ENCODE results near the gene PCNP. TPM values are rescaled to one million over a fixed set of nuclear protein-coding genes. Genes with fewer than 3 reads are reported as not detected.

The PCNP gene
- total and polyA plus RNA-seq, 2 donors (not counting 1 experiment from before 2014, with no cell fraction given): 116 to 129 TPM

DNA sequence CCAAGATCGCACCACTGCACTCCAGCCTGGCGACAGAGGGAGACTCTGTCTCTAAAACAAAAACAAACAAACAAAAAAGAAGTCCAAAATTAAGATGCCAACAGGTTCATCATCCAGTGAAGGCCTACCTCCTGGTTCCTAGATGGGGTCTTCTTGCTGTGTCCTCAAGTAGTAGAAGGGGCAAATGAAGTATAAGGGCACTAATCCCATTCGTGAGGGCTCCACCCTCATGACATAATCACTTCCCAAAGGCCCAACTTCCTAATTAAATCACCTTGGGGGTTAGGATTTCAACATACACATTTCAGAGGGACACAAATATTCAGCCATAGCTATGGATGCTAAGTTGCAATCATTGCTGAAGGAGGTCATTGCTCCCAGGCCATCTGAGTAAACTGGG lies 45.8 kb downstream of the PCNP start:
- H3K9me3 ChIP-seq (ENCODE audit: control insufficient read depth, insufficient read depth, low read depth, low read length): no peaks in the 10 kb centered on the region
- no peak overlapping the region for H3K4me2 ChIP-seq (ENCODE audit: extremely low read depth, insufficient read depth, low read length)
- no peaks in the 10 kb centered on the region for H3K79me2 ChIP-seq (ENCODE audit: control insufficient read depth, insufficient read depth, low read length)
- no peak for DNase-seq (ENCODE audit: low read depth in 2 of 2)
- no peaks in the 10 kb centered on the region for H4K20me1 ChIP-seq (ENCODE audit: control insufficient read depth, extremely low read depth, insufficient read depth, low read length)
- no peaks in the 10 kb centered on the region for H3K4me1 ChIP-seq (ENCODE audit: control insufficient read depth, extremely low read depth, insufficient read depth, low read length)
- TF ChIP-seq, protein P1, sequence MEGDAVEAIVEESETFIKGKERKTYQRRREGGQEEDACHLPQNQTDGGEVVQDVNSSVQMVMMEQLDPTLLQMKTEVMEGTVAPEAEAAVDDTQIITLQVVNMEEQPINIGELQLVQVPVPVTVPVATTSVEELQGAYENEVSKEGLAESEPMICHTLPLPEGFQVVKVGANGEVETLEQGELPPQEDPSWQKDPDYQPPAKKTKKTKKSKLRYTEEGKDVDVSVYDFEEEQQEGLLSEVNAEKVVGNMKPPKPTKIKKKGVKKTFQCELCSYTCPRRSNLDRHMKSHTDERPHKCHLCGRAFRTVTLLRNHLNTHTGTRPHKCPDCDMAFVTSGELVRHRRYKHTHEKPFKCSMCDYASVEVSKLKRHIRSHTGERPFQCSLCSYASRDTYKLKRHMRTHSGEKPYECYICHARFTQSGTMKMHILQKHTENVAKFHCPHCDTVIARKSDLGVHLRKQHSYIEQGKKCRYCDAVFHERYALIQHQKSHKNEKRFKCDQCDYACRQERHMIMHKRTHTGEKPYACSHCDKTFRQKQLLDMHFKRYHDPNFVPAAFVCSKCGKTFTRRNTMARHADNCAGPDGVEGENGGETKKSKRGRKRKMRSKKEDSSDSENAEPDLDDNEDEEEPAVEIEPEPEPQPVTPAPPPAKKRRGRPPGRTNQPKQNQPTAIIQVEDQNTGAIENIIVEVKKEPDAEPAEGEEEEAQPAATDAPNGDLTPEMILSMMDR (conservative IDR thresholded peaks at IDR 0.05 in 1 of 2, IDR thresholded peaks at IDR 0.05 in 1 of 2; ENCODE audit: low read depth in 1 of 2, low read length in 2 of 2): no peak
- no peak for TF ChIP-seq EZH2 (IDR thresholded peaks at IDR 0.05; ENCODE audit: low read length, missing control alignments)
- no peak overlapping the region for H3K4me3 ChIP-seq (replicated peaks in 1 of 4; ENCODE audit: control extremely low read depth in 1 of 4, insufficient read depth in 1 of 4, low read depth in 3 of 4, low read length in 4 of 4)
- H3K36me3 ChIP-seq (ENCODE audit: control insufficient read depth, insufficient read depth, low read length): no peaks in the 10 kb centered on the region
- no peak overlapping the region for H3K27ac ChIP-seq (ENCODE audit: insufficient read depth, low read length)
- H3K27me3 ChIP-seq (ENCODE audit: control insufficient read depth, insufficient read depth, low read length): no peaks in the 10 kb centered on the region
- H3K9ac ChIP-seq (ENCODE audit: insufficient read depth, low read length): no peak overlapping the region
- no peak overlapping the region for H2AFZ ChIP-seq (ENCODE audit: low read length)

DNA sequence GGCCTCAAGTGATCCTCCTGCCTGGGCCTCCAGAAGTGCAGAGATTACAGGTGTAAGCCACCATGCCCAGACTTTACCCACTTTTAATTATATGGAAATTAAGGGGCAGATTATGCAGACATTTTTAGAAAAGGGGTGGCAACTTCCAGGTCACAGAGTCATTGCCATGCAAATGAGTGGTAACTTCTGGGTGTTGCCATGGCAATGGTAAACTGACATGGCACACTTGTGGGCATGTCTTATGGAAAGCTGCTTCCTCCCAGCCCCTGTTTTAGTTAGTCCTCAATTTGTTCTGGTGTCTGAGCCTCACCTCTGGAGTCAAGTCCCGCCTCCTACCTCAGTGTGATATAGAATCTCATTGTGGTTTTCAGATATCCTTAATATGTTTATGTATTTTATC lies 49.7 kb downstream of the PCNP start:
- Histone ChIP-seq H3K9ac (ENCODE audit: insufficient read depth, low read length) (no peak overlapping the region), H3K4me1 (ENCODE audit: control insufficient read depth, extremely low read depth, insufficient read depth, low read length) (no peaks in the 10 kb centered on the region), H3K27ac (ENCODE audit: insufficient read depth, low read length) (no peak overlapping the region), H3K4me3 (replicated peaks in 1 of 4; ENCODE audit: control extremely low read depth in 1 of 4, insufficient read depth in 1 of 4, low read depth in 3 of 4, low read length in 4 of 4) (no peak overlapping the region), H2AFZ (ENCODE audit: low read length) (no peak overlapping the region), H3K79me2 (ENCODE audit: control insufficient read depth, insufficient read depth, low read length) (no peaks in the 10 kb centered on the region), H3K27me3 (ENCODE audit: control insufficient read depth, insufficient read depth, low read length) (no peaks in the 10 kb centered on the region), H3K9me3 (ENCODE audit: control insufficient read depth, insufficient read depth, low read depth, low read length) (no peaks in the 10 kb centered on the region), H3K4me2 (ENCODE audit: extremely low read depth, insufficient read depth, low read length) (no peak overlapping the region), H4K20me1 (ENCODE audit: control insufficient read depth, extremely low read depth, insufficient read depth, low read length) (no peaks in the 10 kb centered on the region), H3K36me3 (ENCODE audit: control insufficient read depth, insufficient read depth, low read length) (no peaks in the 10 kb centered on the region)
- TF ChIP-seq, protein P1 (conservative IDR thresholded peaks at IDR 0.05 in 1 of 2, IDR thresholded peaks at IDR 0.05 in 1 of 2; ENCODE audit: low read depth in 1 of 2, low read length in 2 of 2): no peak
- TF ChIP-seq EZH2 (IDR thresholded peaks at IDR 0.05; ENCODE audit: low read length, missing control alignments): no peak
- DNase-seq (ENCODE audit: low read depth in 2 of 2): no peak

DNA sequence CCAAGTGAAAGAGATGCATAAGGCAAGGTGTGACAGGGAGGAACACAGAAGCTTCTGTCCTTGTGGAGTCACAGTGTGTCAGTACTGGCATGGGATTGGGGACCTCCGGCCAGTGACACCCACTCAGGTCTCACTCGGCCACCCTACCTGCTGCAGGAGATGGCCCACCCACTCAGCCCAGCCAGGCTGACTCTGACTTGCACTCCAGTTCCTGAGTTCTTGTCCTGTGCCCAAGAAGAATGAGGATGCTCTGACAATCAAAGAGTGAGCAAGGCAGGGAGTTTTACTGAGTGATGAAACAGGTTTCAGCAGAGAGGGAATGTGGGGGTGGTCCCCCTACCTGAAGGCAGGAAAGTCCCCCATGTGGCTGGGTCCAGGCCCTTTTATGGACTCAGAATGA lies 50.9 kb downstream of the PCNP start:
- no peaks in the 10 kb centered on the region for H3K27me3 ChIP-seq (ENCODE audit: control insufficient read depth, insufficient read depth, low read length)
- no peak overlapping the region for H3K4me3 ChIP-seq (replicated peaks in 1 of 4; ENCODE audit: control extremely low read depth in 1 of 4, insufficient read depth in 1 of 4, low read depth in 3 of 4, low read length in 4 of 4)
- no peak for TF ChIP-seq EZH2 (IDR thresholded peaks at IDR 0.05; ENCODE audit: low read length, missing control alignments)
- TF ChIP-seq, protein P1 (conservative IDR thresholded peaks at IDR 0.05 in 1 of 2, IDR thresholded peaks at IDR 0.05 in 1 of 2; ENCODE audit: low read depth in 1 of 2, low read length in 2 of 2): no peak
- no peak overlapping the region for H3K27ac ChIP-seq (ENCODE audit: insufficient read depth, low read length)
- no peak overlapping the region for H3K4me2 ChIP-seq (ENCODE audit: extremely low read depth, insufficient read depth, low read length)
- no peak overlapping the region for H3K9ac ChIP-seq (ENCODE audit: insufficient read depth, low read length)
- H3K36me3 ChIP-seq (ENCODE audit: control insufficient read depth, insufficient read depth, low read length): no peaks in the 10 kb centered on the region
- no peaks in the 10 kb centered on the region for H3K4me1 ChIP-seq (ENCODE audit: control insufficient read depth, extremely low read depth, insufficient read depth, low read length)
- no peak overlapping the region for H2AFZ ChIP-seq (ENCODE audit: low read length)
- DNase-seq (ENCODE audit: low read depth in 2 of 2): no peak
- no peaks in the 10 kb centered on the region for H3K79me2 ChIP-seq (ENCODE audit: control insufficient read depth, insufficient read depth, low read length)
- no peaks in the 10 kb centered on the region for H3K9me3 ChIP-seq (ENCODE audit: control insufficient read depth, insufficient read depth, low read depth, low read length)
- H4K20me1 ChIP-seq (ENCODE audit: control insufficient read depth, extremely low read depth, insufficient read depth, low read length): no peaks in the 10 kb centered on the region
